SH-SY5Y (cell line): ENCODE data around the gene PBX3.

Source experiments
- GATA2 ChIP-seq: IDR thresholded peaks from 2 replicates; pipeline ENCODE4 v1.6.1; 2011; ENCODE audit warnings: mild to moderate bottlenecking, low read depth, low read length
- GATA3 ChIP-seq: IDR thresholded peaks from 2 replicates; pipeline ENCODE4 v1.6.1; 2011; ENCODE audit warnings: low read depth, mild to moderate bottlenecking, low read length, moderate library complexity

DNA sequence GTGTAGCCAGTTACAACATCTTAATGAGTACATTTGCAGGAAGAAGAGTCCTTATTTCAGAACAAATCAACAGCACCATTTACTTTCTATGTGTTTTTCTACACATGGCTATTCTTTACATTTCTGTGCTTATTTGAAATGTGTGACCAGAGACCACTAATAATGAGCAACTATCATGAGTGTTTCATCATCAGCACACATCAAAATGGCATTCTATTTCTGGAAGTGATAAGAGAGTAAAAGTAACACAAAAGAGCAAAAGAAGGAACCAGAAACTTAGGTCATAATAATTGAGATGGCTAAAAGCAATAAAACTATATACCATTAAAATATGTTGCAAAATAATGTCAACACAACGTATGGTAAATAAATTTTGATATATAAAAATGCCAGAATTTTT is 159.7 kb downstream of the PBX3 start:
- TF ChIP-seq GATA2 = no peak
- TF ChIP-seq GATA3 = no peak
